ENCODE measurements around the gene RNF115.

The RNF115 gene

DNA sequence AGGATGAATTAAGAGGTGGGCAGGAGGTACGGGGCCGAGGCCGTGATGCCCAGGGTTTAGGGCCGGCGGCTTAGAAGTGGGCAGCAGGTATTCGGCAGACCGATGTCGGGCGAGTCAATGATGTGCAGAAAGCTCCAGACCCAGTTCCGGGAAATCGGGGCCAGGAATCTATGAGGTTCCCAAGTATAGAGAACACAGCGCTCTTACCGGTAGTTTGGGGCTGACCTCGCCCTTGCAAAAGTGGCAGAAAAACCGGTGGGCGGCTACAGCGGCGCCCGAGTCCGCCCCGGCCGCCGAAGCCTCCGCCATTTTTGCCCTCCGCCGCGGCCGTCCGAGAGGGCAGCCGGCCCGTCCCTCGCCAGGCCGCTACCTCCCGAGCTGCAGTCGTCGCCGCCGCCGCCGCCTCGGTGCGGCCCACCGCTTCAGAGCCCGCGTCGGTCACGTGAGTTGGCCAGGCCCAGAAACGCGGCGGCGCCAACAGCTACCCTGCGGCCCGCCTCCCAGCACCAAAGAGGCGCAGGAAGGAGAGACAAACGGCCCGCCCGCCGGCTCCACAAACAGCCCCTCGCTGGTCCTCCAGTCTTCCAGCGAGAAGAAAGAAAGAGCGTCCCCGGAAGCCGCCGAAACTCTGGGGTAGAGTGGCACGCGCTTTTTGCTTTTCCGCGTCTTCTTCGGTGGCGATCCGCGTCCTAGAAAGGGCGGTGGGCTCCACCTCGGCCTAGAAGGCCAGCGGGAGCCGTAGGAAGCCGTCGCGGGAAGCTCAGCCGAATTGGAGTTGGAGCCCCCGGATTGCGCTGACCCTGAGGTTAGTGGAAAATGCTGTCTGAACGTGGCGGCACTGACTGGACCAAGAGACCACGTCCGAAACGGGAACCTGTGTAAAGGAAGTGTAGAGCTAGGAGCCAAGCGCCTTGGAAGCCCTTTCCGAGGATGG, at the start of gene RNF115, which contains the start of gene POLR3C:
RNF115 (minus strand) TSS at position 531 of the 934 bp plus-strand sequence; CDS start at position 309, 222 bp downstream.
POLR3C (plus strand) TSS at position 636 of the 934 bp plus-strand sequence. CDS start 1,577 bp downstream, outside the sequence.
- TF ChIP-seq CTCF (conservative IDR thresholded peaks at IDR 0.05; ENCODE audit: low read depth, low read length) = no peak
- DNase-seq (ENCODE audit: low read depth) = peak; percentile 92
- H3K4me3 ChIP-seq (ENCODE audit: low read depth, low read length) = peak within 1 kb of the TSS; percentile 76

- peak; percentile 61 for DNase-seq (ENCODE audit: low read depth)
- H3K4me3 ChIP-seq (ENCODE audit: low read depth, low read length) = peak overlapping the region; percentile 57
- TF ChIP-seq CTCF (conservative IDR thresholded peaks at IDR 0.05; ENCODE audit: low read depth, low read length) = no peak
These were observed 48.4 kb upstream of the RNF115 start for GRCh38 chr1:145871994-145872924.

- DNase-seq (ENCODE audit: low read depth) = peak; percentile 52
- no peak for TF ChIP-seq CTCF (conservative IDR thresholded peaks at IDR 0.05; ENCODE audit: low read depth, low read length)
These were observed 44.3 kb upstream of the RNF115 start for GRCh38 chr1:145868232-145868631.

GRCh38 chr1:145863282-145864018, 39.6 kb upstream of the RNF115 start:
- H3K4me3 ChIP-seq (ENCODE audit: low read depth, low read length) = no peak overlapping the region
- no peak for DNase-seq (ENCODE audit: low read depth)
- no peak for TF ChIP-seq CTCF (conservative IDR thresholded peaks at IDR 0.05; ENCODE audit: low read depth, low read length)

More at GRCh38 chr1:145868232-145868631, 44.3 kb upstream of the RNF115 start:
- H3K4me3 ChIP-seq (ENCODE audit: low read depth, low read length) = no peak overlapping the region

DNA sequence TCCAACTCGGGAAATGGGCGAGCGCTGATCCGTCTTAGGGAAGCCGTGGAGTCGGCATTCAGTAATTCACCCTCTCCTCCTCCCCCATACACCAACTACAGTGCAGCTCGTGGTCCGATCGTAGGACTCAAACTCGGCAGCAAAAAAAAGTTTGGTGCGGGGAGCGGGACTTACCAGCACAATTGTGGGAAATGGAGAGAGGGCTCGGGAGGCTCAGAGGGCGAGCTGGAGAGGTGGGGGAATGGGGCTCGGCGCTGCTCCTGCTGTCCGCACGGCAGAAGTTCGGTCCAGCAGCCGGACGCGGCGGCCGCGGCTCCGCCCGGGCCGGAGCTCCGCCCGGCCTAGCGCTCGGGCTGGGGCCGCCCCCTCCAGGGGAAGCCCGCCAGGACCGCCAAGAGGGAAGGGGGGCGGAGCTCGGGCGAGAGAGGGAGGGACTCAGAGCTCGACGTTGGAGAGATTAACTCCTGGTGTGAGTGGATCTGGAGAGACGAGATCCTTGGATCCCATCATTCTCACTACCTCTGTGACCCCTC, 35.7 kb upstream of the RNF115 start:
- peak overlapping the region; percentile 94 for H3K4me3 ChIP-seq (ENCODE audit: low read depth, low read length)
- peak; percentile 91 for DNase-seq (ENCODE audit: low read depth)
- no peak for TF ChIP-seq CTCF (conservative IDR thresholded peaks at IDR 0.05; ENCODE audit: low read depth, low read length)
